Measurements from ENCODE around the gene GAGE12J.
"Not testable (repeated sequence)": the region's sequence is repeated elsewhere in the genome, so short reads cannot be mapped to it uniquely, and the experiment has no call there.

GAGE12J gene

GRCh38 chrX:49321737-49322136 is at the start of gene GAGE12J:
GAGE12J (plus strand) TSS chrX:49322037; CDS start chrX:49323194, 1,157 bp downstream.
- not testable (repeated sequence) for DNase-seq

GRCh38 chrX:49272421-49272820 is 49.4 kb upstream of the GAGE12J start:
- DNase-seq, result no peak

GRCh38 chrX:49273181-49273727 is 48.6 kb upstream of the GAGE12J start:
- DNase-seq, result no peak

- DNase-seq, result no peak
Observed at GRCh38 chrX:49276207-49276606, 45.6 kb upstream of the GAGE12J start.

- DNase-seq, result no peak
Observed at GRCh38 chrX:49276671-49277534, 44.9 kb upstream of the GAGE12J start.

- no peak for DNase-seq
Observed at GRCh38 chrX:49277535-49277830, 44.4 kb upstream of the GAGE12J start.

GRCh38 chrX:49278081-49278480 is 43.8 kb upstream of the GAGE12J start:
- no peak for DNase-seq

GRCh38 chrX:49282647-49283011 is 39.2 kb upstream of the GAGE12J start:
- no peak for DNase-seq

GRCh38 chrX:49284212-49284611 is 37.6 kb upstream of the GAGE12J start:
- no peak for DNase-seq

GRCh38 chrX:49286136-49286535 is 35.7 kb upstream of the GAGE12J start:
- DNase-seq, result no peak

GRCh38 chrX:49286581-49286980 is 35.3 kb upstream of the GAGE12J start:
- DNase-seq, result no peak

GRCh38 chrX:49287665-49288064 is 34.2 kb upstream of the GAGE12J start:
- DNase-seq, result no peak

GRCh38 chrX:49290215-49290614 is 31.6 kb upstream of the GAGE12J start:
- no peak for DNase-seq

- peak; percentile 65 to 66 for DNase-seq
Observed at GRCh38 chrX:49291615-49292337, 30.1 kb upstream of the GAGE12J start.

GRCh38 chrX:49292400-49293362 is 29.2 kb upstream of the GAGE12J start:
- DNase-seq, result no peak

GRCh38 chrX:49299293-49299692 is 22.5 kb upstream of the GAGE12J start:
- DNase-seq, result not testable (repeated sequence)

- no peak for DNase-seq
Observed at GRCh38 chrX:49300703-49301102, 21.1 kb upstream of the GAGE12J start.

GRCh38 chrX:49303346-49303745 is 18.5 kb upstream of the GAGE12J start, which contains the start of gene GAGE10:
GAGE10 (plus strand) TSS chrX:49303646; CDS start chrX:49304860, 1,214 bp downstream.
- no peak for DNase-seq

- DNase-seq, result not testable (repeated sequence)
Observed at GRCh38 chrX:49307775-49308174, 14.1 kb upstream of the GAGE12J start.

GRCh38 chrX:49308604-49309269 is 13.1 kb upstream of the GAGE12J start:
- no peak for DNase-seq

- no peak for DNase-seq
Observed at GRCh38 chrX:49309401-49309981, 12.3 kb upstream of the GAGE12J start.

- no peak for DNase-seq
Observed at GRCh38 chrX:49310371-49310770, 11.5 kb upstream of the GAGE12J start.

Data from activated CD4-positive, alpha-beta T cell treated with anti-CD3 and anti-CD28 coated beads, Interleukin-2, amount 50 U/mL, for 4 hours (primary cell).